GM12874 (cell line): Measurements from ENCODE around the gene COMMD7.

ENCODE experiments used
- CTCF ChIP-seq: IDR thresholded peaks from 2 replicates; pipeline ENCODE4 v1.5.1; 2011; ENCODE audit warnings: low read depth, mild to moderate bottlenecking, control low read depth, low read length, moderate library complexity; ENCODE audit not compliant: insufficient read depth

Gene COMMD7

GRCh38 chr20:32672394-32672981 is 70.8 kb downstream of the COMMD7 start:
- no peak for TF ChIP-seq CTCF

GRCh38 chr20:32670773-32671455 is 72.4 kb downstream of the COMMD7 start:
- no peak for TF ChIP-seq CTCF

GRCh38 chr20:32667027-32667426 is 76.2 kb downstream of the COMMD7 start:
- no peak for TF ChIP-seq CTCF

- TF ChIP-seq CTCF: no peak
Observed at GRCh38 chr20:32664678-32665159, 78.5 kb downstream of the COMMD7 start.

GRCh38 chr20:32664012-32664677 is 79.1 kb downstream of the COMMD7 start:
- no peak for TF ChIP-seq CTCF

- TF ChIP-seq CTCF: no peak
Observed at GRCh38 chr20:32663335-32664011, 79.8 kb downstream of the COMMD7 start.
